GM19099 (cell line): Measurements from ENCODE around the gene LTBP1.

Experiments used
- POLR2A ChIP-seq: IDR thresholded peaks from 3 replicates; pipeline ENCODE4 v1.6.1; 2011; ENCODE audit warnings: low read depth; ENCODE audit not compliant: insufficient read length; ENCODE audit errors: extremely low read depth

Gene LTBP1

GRCh38 chr2:32986480-32986879 lies 39.7 kb downstream of the LTBP1 start:
- no peak for TF ChIP-seq POLR2A

- no peak for TF ChIP-seq POLR2A
These were observed 41.8 kb downstream of the LTBP1 start for GRCh38 chr2:32988525-32988924.

GRCh38 chr2:32990556-32990955 lies 43.8 kb downstream of the LTBP1 start:
- no peak for TF ChIP-seq POLR2A

- no peak for TF ChIP-seq POLR2A
These were observed 44.5 kb downstream of the LTBP1 start for GRCh38 chr2:32991091-32991845.

GRCh38 chr2:32993005-32993539 lies 46.3 kb downstream of the LTBP1 start:
- no peak for TF ChIP-seq POLR2A

- no peak for TF ChIP-seq POLR2A
These were observed 51.0 kb downstream of the LTBP1 start for GRCh38 chr2:32997705-32998104.

GRCh38 chr2:33000986-33001385 lies 54.2 kb downstream of the LTBP1 start:
- TF ChIP-seq POLR2A: no peak

- no peak for TF ChIP-seq POLR2A
These were observed 55.1 kb downstream of the LTBP1 start for GRCh38 chr2:33001823-33002222.

GRCh38 chr2:33002863-33003262 lies 56.1 kb downstream of the LTBP1 start:
- no peak for TF ChIP-seq POLR2A

GRCh38 chr2:33005057-33005456 lies 58.3 kb downstream of the LTBP1 start:
- TF ChIP-seq POLR2A: no peak

GRCh38 chr2:33008716-33009115 lies 62.0 kb downstream of the LTBP1 start:
- no peak for TF ChIP-seq POLR2A

GRCh38 chr2:33009249-33009648 lies 62.5 kb downstream of the LTBP1 start:
- no peak for TF ChIP-seq POLR2A

GRCh38 chr2:33011373-33011772 lies 64.6 kb downstream of the LTBP1 start:
- TF ChIP-seq POLR2A: no peak

- TF ChIP-seq POLR2A: no peak
These were observed 65.2 kb downstream of the LTBP1 start for GRCh38 chr2:33011941-33012340.

GRCh38 chr2:33013684-33014110 lies 66.9 kb downstream of the LTBP1 start:
- no peak for TF ChIP-seq POLR2A

- no peak for TF ChIP-seq POLR2A
These were observed 67.5 kb downstream of the LTBP1 start for GRCh38 chr2:33014268-33014667.
